PC-3 (cell line): Measurements from ENCODE around the gene COL9A1. TPM values are rescaled to one million over a fixed set of nuclear protein-coding genes. Genes with fewer than 3 reads are reported as not detected.

Experiments used
- ATAC-seq: fragments of 200-7000 bp; cut with Tn5 transposase; 2 replicates; pipeline ENCODE4 v1.9.1; 2020; ENCODE audit warnings: mild to moderate bottlenecking, moderate library complexity
- BruUV-seq: library from RNA; stranded (reverse); fragments of 400-500 nt; replicated peaks from 2 replicates; lab custom pipeline; 2021; lab: Mats Ljungman, UMichigan
- CTCF ChIA-PET: fragments of 300-600 bp; sonication (Branson Sonifier 250); formaldehyde crosslinking; loops from one replicate; lab custom pipeline; 2022; ENCODE audit warnings: antibody characterized with exemption; lab: Charles Lee
- POLR2A ChIA-PET: fragments of 300-600 bp; sonication (Branson Sonifier 250); formaldehyde crosslinking; loops from one replicate; lab custom pipeline; 2022; ENCODE audit warnings: antibody characterized with exemption; ENCODE audit not compliant: unreplicated experiment; lab: Charles Lee
- DNase-seq: peaks from one replicate; pipeline ENCODE4 v3.0.0-alpha.2; 2015
- H2AFZ ChIP-seq: fragments of 300-600 bp; sonication (generic); 2 replicates; pipeline ENCODE4 v1.6.0; 2016; ENCODE audit warnings: antibody characterized with exemption, low read length
- H3F3A ChIP-seq: fragments of 300-600 bp; sonication (generic); one replicate; pipeline ENCODE4 v1.6.0; 2017; ENCODE audit warnings: antibody characterized with exemption, low read length, control low read depth, mild to moderate bottlenecking; ENCODE audit not compliant: unreplicated experiment
- H3K27ac ChIP-seq: fragments of 300-600 bp; sonication (generic); 2 replicates; pipeline ENCODE4 v1.5.1; 2016; ENCODE audit warnings: mild to moderate bottlenecking, low read length
- H3K27me3 ChIP-seq: fragments of 300-600 bp; sonication (generic); 2 replicates; pipeline ENCODE4 v1.6.1; 2016; ENCODE audit warnings: low read length, mixed read lengths
- H3K36me3 ChIP-seq: fragments of 300-600 bp; sonication (generic); 2 replicates; pipeline ENCODE4 v1.6.1; 2016; ENCODE audit warnings: low read depth, mixed run types, low read length, mixed read lengths
- H3K4me1 ChIP-seq: fragments of 300-600 bp; sonication (generic); 2 replicates; pipeline ENCODE4 v1.5.1; 2016; ENCODE audit warnings: low read length; ENCODE audit not compliant: insufficient read depth
- H3K4me2 ChIP-seq: fragments of 300-600 bp; sonication (generic); 2 replicates; pipeline ENCODE4 v1.6.0; 2016; ENCODE audit warnings: low read length
- H3K4me3 ChIP-seq: fragments of 300-600 bp; sonication (generic); 2 replicates; pipeline ENCODE4 v1.5.1; 2016; ENCODE audit warnings: mild to moderate bottlenecking, low read length, mixed read lengths
- H3K79me2 ChIP-seq: fragments of 300-600 bp; sonication (generic); 2 replicates; pipeline ENCODE4 v1.6.1; 2017; ENCODE audit warnings: low read length, mixed read lengths
- H3K9ac ChIP-seq: fragments of 300-600 bp; sonication (generic); 2 replicates; pipeline ENCODE4 v1.6.0; 2016; ENCODE audit warnings: mild to moderate bottlenecking, low read length
- H3K9me2 ChIP-seq: fragments of 300-600 bp; sonication (generic); replicated peaks from 2 replicates; pipeline ENCODE4 v1.6.1; 2016; ENCODE audit warnings: mixed run types, low read length, mixed read lengths
- H3K9me3 ChIP-seq: fragments of 300-600 bp; sonication (generic); 2 replicates; pipeline ENCODE4 v1.6.1; 2016; ENCODE audit warnings: low read length, mixed read lengths
- H4K20me1 ChIP-seq: fragments of 300-600 bp; sonication (generic); 2 replicates; pipeline ENCODE4 v1.6.1; 2016; ENCODE audit warnings: low read length, mixed read lengths
- CTCF ChIP-seq: fragments of 300-600 bp; sonication (generic); conservative IDR thresholded peaks from 2 replicates; pipeline ENCODE4 v1.5.1; 2017; ENCODE audit warnings: antibody characterized with exemption, low read depth, mild to moderate bottlenecking, low read length
- EZH2 ChIP-seq: fragments of 300-600 bp; sonication (generic); IDR thresholded peaks from one replicate; pipeline ENCODE4 v1.6.1; 2017; ENCODE audit warnings: antibody characterized with exemption, mild to moderate bottlenecking, low read length; ENCODE audit not compliant: unreplicated experiment
- EZH2phosphoT487 ChIP-seq: fragments of 300-600 bp; sonication (generic); IDR thresholded peaks from 2 replicates; pipeline ENCODE4 v1.6.1; 2018; ENCODE audit warnings: mild to moderate bottlenecking, antibody characterized with exemption, low read length, borderline replicate concordance
- intact Hi-C: fragments of 100-400 bp; cut with micrococcal nuclease; formaldehyde crosslinking; loops from 2 replicates; pipeline ENCODE4 v1.9.0; 2023
- total RNA-seq: library from RNA; depleted of rRNA; stranded (reverse); fragments of >200 nt; gene quantifications from 2 replicates; pipeline ENCODE4 v1.2.3, GENCODE V29; 2014

COL9A1 gene
- total RNA-seq, 1 experiment from 2014 or later, result not detected

GRCh38 chr6:70234561-70235236 is 68.2 kb downstream of the COL9A1 start:
- POLR2A ChIA-PET, result no interaction called here
- ATAC-seq, result no peak
- intact Hi-C loops, result no loop called here

DNA sequence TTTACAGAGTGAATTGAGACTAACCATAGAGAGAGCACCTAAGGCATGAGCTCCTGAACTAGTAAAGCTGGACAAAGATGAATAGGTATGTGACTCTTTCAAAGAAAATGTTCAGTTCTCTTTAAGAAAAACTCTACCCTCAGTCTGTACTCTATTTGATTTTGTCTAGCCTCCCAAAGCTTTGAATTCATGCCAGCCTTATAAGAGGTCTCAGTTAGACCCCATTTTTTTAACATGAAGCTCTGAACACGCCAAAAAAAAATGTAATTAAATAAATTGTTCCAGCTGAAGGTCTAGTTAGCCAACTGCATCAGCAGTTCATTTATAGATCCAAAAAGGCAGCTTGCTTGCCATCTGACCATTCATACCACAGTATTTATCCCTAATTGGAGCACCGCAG is 71.6 kb downstream of the COL9A1 start:
- no peak overlapping the region for H3K4me3 ChIP-seq
- H2AFZ ChIP-seq, result no peak overlapping the region
- H3F3A ChIP-seq, result no peaks in the 10 kb centered on the region
- TF ChIP-seq EZH2 (no peak), EZH2phosphoT487 (no peak), CTCF (no peak)
- no peak overlapping the region for H3K9ac ChIP-seq
- CTCF ChIA-PET, result interaction anchor here (0.7 kb wide), 1 partner anchor 12 kb away, joined by 3 read pairs; no protein-coding TSS in a partner anchor
- POLR2A ChIA-PET, result no interaction called here
- H3K79me2 ChIP-seq, result no peaks in the 10 kb centered on the region
- no peaks in the 10 kb centered on the region for H3K9me3 ChIP-seq
- no TSS peak for BruUV-seq
- no peaks in the 10 kb centered on the region for H3K4me1 ChIP-seq
- H3K27ac ChIP-seq, result no peak overlapping the region
- H3K27me3 ChIP-seq, result 0 out of 2 replicates have a peak, but pooled peaks cover 10% of the 10 kb centered on the region
- no peaks in the 10 kb centered on the region for H3K9me2 ChIP-seq
- H3K4me2 ChIP-seq, result no peak overlapping the region
- H4K20me1 ChIP-seq, result no peaks in the 10 kb centered on the region
- intact Hi-C loops, result no loop called here
- no peaks in the 10 kb centered on the region for H3K36me3 ChIP-seq
- ATAC-seq (no peak), DNase-seq (no peak)

More at GRCh38 chr6:70234561-70235236, 68.2 kb downstream of the COL9A1 start:
- Histone ChIP-seq H3K4me1 (no peaks in the 10 kb centered on the region), H2AFZ (no peak overlapping the region), H3F3A (no peaks in the 10 kb centered on the region), H3K79me2 (no peaks in the 10 kb centered on the region), H3K4me3 (no peak overlapping the region), H3K36me3 (no peaks in the 10 kb centered on the region), H3K27ac (no peak overlapping the region), H4K20me1 (no peaks in the 10 kb centered on the region), H3K9me2 (no peaks in the 10 kb centered on the region), H3K9me3 (no peaks in the 10 kb centered on the region), H3K4me2 (no peak overlapping the region), H3K9ac (no peak overlapping the region), H3K27me3 (peaks cover 23% of the 10 kb centered on the region; the same call in 1 of the 2 replicates)
- CTCF ChIA-PET, result no interaction called here
- no peak for DNase-seq
- TF ChIP-seq CTCF (no peak), EZH2phosphoT487 (no peak), EZH2 (no peak)
- no TSS peak for BruUV-seq

DNA sequence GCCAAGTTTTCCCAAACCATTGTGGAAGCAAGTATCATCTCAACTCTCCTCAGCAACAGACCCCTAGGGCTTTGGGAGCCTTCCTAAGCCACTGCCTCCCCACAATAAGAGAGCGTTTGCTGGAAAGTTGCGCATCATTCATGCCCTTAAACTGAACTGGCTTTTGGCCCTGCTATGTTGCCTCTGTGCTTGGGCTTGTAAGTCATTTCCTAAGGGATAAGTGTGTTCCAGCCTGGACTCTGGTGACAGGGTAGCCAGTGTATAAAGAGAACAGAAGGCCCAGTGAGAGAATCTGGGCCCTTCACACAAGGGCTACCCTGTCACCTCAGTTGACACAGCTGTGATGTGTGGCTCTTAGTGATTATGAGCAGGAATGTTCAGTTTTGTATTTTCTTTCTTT is 77.8 kb downstream of the COL9A1 start:
- Histone ChIP-seq H3K36me3 (no peaks in the 10 kb centered on the region), H3K4me1 (no peaks in the 10 kb centered on the region), H3K4me3 (no peak overlapping the region), H3K9me3 (no peaks in the 10 kb centered on the region), H3K27ac (no peak overlapping the region), H3K9ac (no peak overlapping the region), H4K20me1 (no peaks in the 10 kb centered on the region; the same call in 1 of the 2 replicates), H3K79me2 (no peaks in the 10 kb centered on the region), H3K9me2 (no peaks in the 10 kb centered on the region), H2AFZ (no peak overlapping the region), H3K27me3 (0 out of 2 replicates have a peak, but pooled peaks cover 11% of the 10 kb centered on the region), H3F3A (no peaks in the 10 kb centered on the region), H3K4me2 (no peak overlapping the region)
- TF ChIP-seq EZH2phosphoT487 (no peak), EZH2 (no peak), CTCF (no peak)
- DNase-seq, result no peak
- intact Hi-C loops, result no loop called here
- ATAC-seq, result no peak
- BruUV-seq, result no TSS peak
- POLR2A ChIA-PET, result no interaction called here
- CTCF ChIA-PET, result no interaction called here
